Uterus (tissue), 4 donors: ENCODE measurements around the gene FAM222B. TPM values are rescaled to one million over a fixed set of nuclear protein-coding genes. Genes with fewer than 3 reads are reported as not detected.

Source experiments
- DNase-seq, 2 donors: peaks; one replicate each; pipeline ENCODE4 v3.0.0-alpha.2; 2019 to 2020
- H3K27ac ChIP-seq, 2 donors: fragments of 200-600 bp; sonication (generic); 1 replicate in 1 of 2; 2 replicates in 1 of 2; pipeline ENCODE4 v1.5.1; 2016 to 2018
- H3K27me3 ChIP-seq, 2 donors: fragments of 200-600 bp; sonication (generic); one replicate each; pipeline ENCODE4 v1.5.1; 2018 to 2019; ENCODE audit warnings: control low read depth in 1 of 2
- H3K36me3 ChIP-seq, 2 donors: fragments of 200-600 bp; sonication (generic); one replicate each; pipeline ENCODE4 v1.5.1; 2019; ENCODE audit warnings: control low read depth in 1 of 2
- H3K4me1 ChIP-seq, 2 donors: fragments of 200-600 bp; sonication (generic); one replicate each; pipeline ENCODE4 v1.5.1; 2018 to 2019; ENCODE audit warnings: control low read depth in 1 of 2
- H3K4me3 ChIP-seq, 2 donors: fragments of 200-600 bp; sonication (generic); 1 replicate in 1 of 2; 2 replicates in 1 of 2; pipeline ENCODE4 v1.5.1; 2018 to 2019; ENCODE audit warnings: mild to moderate bottlenecking in 1 of 2
- H3K9me3 ChIP-seq, 2 donors: fragments of 200-600 bp; sonication (generic); one replicate each; pipeline ENCODE4 v1.5.1; 2019; ENCODE audit warnings: control low read depth in 1 of 2
- CTCF ChIP-seq, 4 experiments: fragments of 200-600 bp in 2 of 4; fragments of 450-650 bp in 2 of 4; sonication (generic) in 2 of 4; IDR thresholded peaks; one replicate each; pipeline ENCODE4 v1.5.1; 2016 to 2019; ENCODE audit warnings: antibody characterized with exemption in 4 of 4, mild to moderate bottlenecking in 2 of 4, moderate library complexity in 1 of 4
- POLR2A ChIP-seq, 2 donors: fragments of 450-650 bp; IDR thresholded peaks; one replicate each; pipeline ENCODE4 v1.6.1; 2016; ENCODE audit warnings: antibody characterized with exemption in 2 of 2, mild to moderate bottlenecking in 1 of 2, moderate library complexity in 1 of 2
- intact Hi-C: fragments of 100-400 bp; cut with DNase I; formaldehyde crosslinking; loops from one replicate; pipeline ENCODE4 v1.15.1; 2023; ENCODE audit warnings: low total_unique reads
- total RNA-seq, 4 donors: library from RNA; depleted of rRNA in 3 of 4; stranded (reverse); fragments of >200 nt in 3 of 4; gene quantifications; one replicate each; pipeline versions ENCODE4 v1.1.0 to v1.2.4, GENCODE V29; 2014 to 2023
- donor health status: DM: yes; HTN: yes; CAD: no.

FAM222B gene
- total RNA-seq, 4 donors from 2014 or later: 2.4 to 24.3 (median 4.2) TPM

GRCh38 chr17:28712705-28713415 lies 129.7 kb downstream of the FAM222B start:
- Histone ChIP-seq H3K4me3 (no peak overlapping the region), H3K4me1 (no peaks in the 10 kb centered on the region), H3K27me3 (no peaks in the 10 kb centered on the region), H3K36me3 (no peaks in the 10 kb centered on the region), H3K9me3 (no peaks in the 10 kb centered on the region), H3K27ac (peak overlapping the region in 1 of 2 donors; percentile 93)
- DNase-seq: no peak
- TF ChIP-seq POLR2A (IDR thresholded peaks at IDR 0.05) (no peak), CTCF (IDR thresholded peaks at IDR 0.05) (no peak)
- intact Hi-C loops: no loop called here

- DNase-seq: peak; percentile 34 to 52
- no peaks in the 10 kb centered on the region for H3K27me3 ChIP-seq
- H3K27ac ChIP-seq: peak overlapping the region; percentile 84 to 93
- no peaks in the 10 kb centered on the region for H3K4me1 ChIP-seq
- no peaks in the 10 kb centered on the region for H3K36me3 ChIP-seq
- TF ChIP-seq CTCF (IDR thresholded peaks at IDR 0.05) (no peak), POLR2A (IDR thresholded peaks at IDR 0.05) (no peak)
- H3K4me3 ChIP-seq: peak overlapping the region; percentile 47 to 65
- intact Hi-C loops: no loop called here
- H3K9me3 ChIP-seq: no peaks in the 10 kb centered on the region
Observed at GRCh38 chr17:28712032-28712704, 130.4 kb downstream of the FAM222B start.

GRCh38 chr17:28711723-28712031 lies 130.9 kb downstream of the FAM222B start, which contains the start of gene PROCA1:
Gene PROCA1, minus strand, starts transcription at chr17:28711888. Its CDS starts 228 bp downstream, at chr17:28711660.
- TF ChIP-seq POLR2A (IDR thresholded peaks at IDR 0.05) (no peak), CTCF (IDR thresholded peaks at IDR 0.05) (no peak)
- Histone ChIP-seq H3K36me3 (no peaks in the 10 kb centered on the region), H3K27me3 (no peaks in the 10 kb centered on the region), H3K27ac (peak within 1 kb of the TSS; percentile 84 to 93), H3K9me3 (no peaks in the 10 kb centered on the region), H3K4me1 (no peaks in the 10 kb centered on the region), H3K4me3 (peak within 1 kb of the TSS; percentile 47 to 65)
- no peak for DNase-seq
- intact Hi-C loops: no loop called here

GRCh38 chr17:28710861-28711722 lies 131.5 kb downstream of the FAM222B start:
- intact Hi-C loops: no loop called here
- peak; percentile 88 to 93 for DNase-seq
- TF ChIP-seq CTCF (IDR thresholded peaks at IDR 0.05) (peak in 1 of 4 experiments; percentile 12), POLR2A (IDR thresholded peaks at IDR 0.05) (peak; percentile 79 to 89)

More at GRCh38 chr17:28710861-28711722, 131.5 kb downstream of the FAM222B start:
- Histone ChIP-seq H3K4me1 (no peaks in the 10 kb centered on the region), H3K27ac (peak overlapping the region; percentile 84 to 93), H3K36me3 (no peaks in the 10 kb centered on the region), H3K27me3 (no peaks in the 10 kb centered on the region), H3K9me3 (no peaks in the 10 kb centered on the region), H3K4me3 (peak overlapping the region; percentile 47 to 65)
